ENCODE results near the gene EFCAB12.

GRCh38 chr3:129439226-129439816, 10.9 kb upstream of the EFCAB12 start:
- TF ChIP-seq, protein P1, sequence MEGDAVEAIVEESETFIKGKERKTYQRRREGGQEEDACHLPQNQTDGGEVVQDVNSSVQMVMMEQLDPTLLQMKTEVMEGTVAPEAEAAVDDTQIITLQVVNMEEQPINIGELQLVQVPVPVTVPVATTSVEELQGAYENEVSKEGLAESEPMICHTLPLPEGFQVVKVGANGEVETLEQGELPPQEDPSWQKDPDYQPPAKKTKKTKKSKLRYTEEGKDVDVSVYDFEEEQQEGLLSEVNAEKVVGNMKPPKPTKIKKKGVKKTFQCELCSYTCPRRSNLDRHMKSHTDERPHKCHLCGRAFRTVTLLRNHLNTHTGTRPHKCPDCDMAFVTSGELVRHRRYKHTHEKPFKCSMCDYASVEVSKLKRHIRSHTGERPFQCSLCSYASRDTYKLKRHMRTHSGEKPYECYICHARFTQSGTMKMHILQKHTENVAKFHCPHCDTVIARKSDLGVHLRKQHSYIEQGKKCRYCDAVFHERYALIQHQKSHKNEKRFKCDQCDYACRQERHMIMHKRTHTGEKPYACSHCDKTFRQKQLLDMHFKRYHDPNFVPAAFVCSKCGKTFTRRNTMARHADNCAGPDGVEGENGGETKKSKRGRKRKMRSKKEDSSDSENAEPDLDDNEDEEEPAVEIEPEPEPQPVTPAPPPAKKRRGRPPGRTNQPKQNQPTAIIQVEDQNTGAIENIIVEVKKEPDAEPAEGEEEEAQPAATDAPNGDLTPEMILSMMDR (IDR thresholded peaks at IDR 0.05), result no peak
- no peak for TF ChIP-seq POLR2A (IDR thresholded peaks at IDR 0.05)
